AG04449 (cell line): ENCODE data around the gene HBEGF.

Source experiments
- CTCF ChIA-PET: fragments of 350-600 bp; formaldehyde crosslinking; extraction: SDS; loops from one replicate; lab custom pipeline; 2021; ENCODE audit warnings: antibody characterized with exemption; lab: Yijun Ruan, JAX
- POLR2A ChIA-PET: fragments of 400-600, 350-600 bp; formaldehyde crosslinking; extraction: SDS; loops from one replicate; lab custom pipeline; 2020; ENCODE audit warnings: antibody characterized with exemption, inconsistent platforms; lab: Yijun Ruan, JAX
- DNase-seq: peaks from one replicate; pipeline ENCODE4 v3.0.0-alpha.2; 2010; ENCODE audit warnings: low read depth, low spot score
- H3K4me3 ChIP-seq: 2 replicates; pipeline ENCODE4 v1.5.1; 2011; ENCODE audit warnings: low read depth, mild to moderate bottlenecking, control low read depth, low read length
- CTCF ChIP-seq: IDR thresholded peaks from one replicate; pipeline ENCODE4 v1.5.1; 2011; ENCODE audit warnings: mild to moderate bottlenecking, moderate library complexity, low read length, control low read depth, inconsistent platforms; ENCODE audit not compliant: insufficient read depth; ENCODE audit errors: missing control alignments

HBEGF gene

GRCh38 chr5:140297283-140297682 lies 49.1 kb downstream of the HBEGF start:
- no peak for TF ChIP-seq CTCF
- no peak for DNase-seq
- ChIA-PET POLR2A (interaction anchor here (1.3 to 1.6 kb wide), 2 partner anchors 49 kb away, joined by 4 to 6 read pairs; partner anchors contain the start of gene HBEGF), CTCF (interaction anchor here (1.2 to 1.4 kb wide), 5 partner anchors 36 to 55 kb away, joined by 3 to 8 read pairs (median 5); partner anchors contain the start of gene HBEGF)
- H3K4me3 ChIP-seq: no peak overlapping the region

- ChIA-PET POLR2A (no interaction called here), CTCF (interaction anchor here (0.8 to 1.5 kb wide), 3 partner anchors 47 to 56 kb away, joined by 3 to 4 read pairs (median 4); no protein-coding TSS in a partner anchor)
- H3K4me3 ChIP-seq: no peak overlapping the region
- no peak for TF ChIP-seq CTCF
- no peak for DNase-seq
These were observed 50.1 kb downstream of the HBEGF start for GRCh38 chr5:140296289-140296688.

GRCh38 chr5:140295414-140295813 lies 51.0 kb downstream of the HBEGF start:
- no peak for TF ChIP-seq CTCF
- ChIA-PET CTCF (interaction anchor here (1.0 to 1.5 kb wide), 2 partner anchors 48 to 63 kb away, joined by 3 to 4 read pairs; no protein-coding TSS in a partner anchor), POLR2A (interaction anchor here (0.6 to 1.2 kb wide), 4 partner anchors 16 to 259 kb away, joined by 3 to 6 read pairs (median 4); partner anchors contain the start of gene HBEGF)
- no peak overlapping the region for H3K4me3 ChIP-seq
- peak; percentile 91 for DNase-seq

- no peak for TF ChIP-seq CTCF
- no peak overlapping the region for H3K4me3 ChIP-seq
- CTCF ChIA-PET: interaction anchor here (0.9 to 2.6 kb wide), 2 partner anchors 11 to 57 kb away, joined by 3 to 16 read pairs; no protein-coding TSS in a partner anchor
- POLR2A ChIA-PET: interaction anchor here (0.6 to 1.2 kb wide), 4 partner anchors 17 to 259 kb away, joined by 3 to 6 read pairs (median 4); partner anchors contain the start of gene HBEGF
- DNase-seq: no peak
These were observed 51.6 kb downstream of the HBEGF start for GRCh38 chr5:140294753-140295152.

- TF ChIP-seq CTCF: no peak
- CTCF ChIA-PET: interaction anchor here (0.9 to 2.6 kb wide), 5 partner anchors 10 to 58 kb away, joined by 3 to 16 read pairs (median 3); no protein-coding TSS in a partner anchor
- H3K4me3 ChIP-seq: no peak overlapping the region
- POLR2A ChIA-PET: no interaction called here
- DNase-seq: no peak
These were observed 52.6 kb downstream of the HBEGF start for GRCh38 chr5:140293849-140294100.

- CTCF ChIA-PET: interaction anchor here (0.7 to 2.6 kb wide), 7 partner anchors 11 to 66 kb away, joined by 3 to 16 read pairs (median 3); no protein-coding TSS in a partner anchor
- no peak for DNase-seq
- POLR2A ChIA-PET: interaction anchor here (0.8 to 1.7 kb wide), 2 partner anchors 52 to 53 kb away, joined by 3 to 6 read pairs; partner anchors contain the start of gene HBEGF
- no peak overlapping the region for H3K4me3 ChIP-seq
- no peak for TF ChIP-seq CTCF
These were observed 53.1 kb downstream of the HBEGF start for GRCh38 chr5:140293091-140293848.
